ENCODE results near the gene EZR. TPM values are rescaled to one million over a fixed set of nuclear protein-coding genes. Genes with fewer than 3 reads are reported as not detected.

The EZR gene
- 141 TPM for total RNA-seq
- long read RNA-seq, transcript EZR-201 (13 exons, 3,068 nt) = minor isoform, 139 of 480 reads
- long read RNA-seq, transcript EZR-202 (14 exons, 3,096 nt) = major isoform, 256 of 480 reads
- long read RNA-seq, partial matches to known transcripts = 63 of 480 reads
- long read RNA-seq, other reads (novel, unspliced or antisense) = 22 of 480 reads

DNA sequence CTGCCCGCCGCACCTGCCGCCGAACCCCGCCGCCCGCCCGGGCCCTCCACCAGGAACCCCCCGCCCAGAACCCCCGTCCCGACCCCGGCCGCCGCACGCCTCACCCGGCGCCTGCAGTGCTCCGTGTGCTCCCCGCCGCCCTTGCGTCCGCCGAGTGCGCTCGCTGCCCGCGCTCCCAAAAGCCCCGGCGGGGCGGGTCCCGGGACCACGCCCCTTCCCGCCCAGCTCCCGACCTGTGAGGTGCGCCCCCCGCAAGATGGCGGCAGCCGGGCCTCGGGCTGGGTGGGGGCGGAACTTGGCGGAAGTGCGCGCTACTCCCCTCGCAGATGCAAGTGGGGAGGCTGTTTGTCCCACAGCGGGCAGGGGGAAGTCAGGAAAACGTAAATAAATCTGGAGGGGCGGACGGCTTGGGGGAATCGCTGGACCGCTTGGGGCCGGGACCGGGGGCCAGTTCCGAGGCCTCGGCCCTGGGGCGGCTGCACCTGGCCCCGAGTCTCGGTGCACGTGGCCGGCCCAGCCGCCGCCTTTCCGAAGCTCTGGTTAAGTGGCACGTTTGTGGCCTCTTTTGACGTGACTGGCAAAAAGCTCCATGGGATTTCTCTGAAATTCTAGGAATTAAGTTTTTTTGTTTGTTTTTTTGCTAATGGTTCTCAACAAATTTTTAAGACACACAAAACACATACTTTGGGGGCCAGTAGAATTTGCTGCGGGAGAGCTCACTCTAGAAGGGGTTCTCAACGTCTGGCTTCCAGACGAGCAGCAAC lies at the start of gene EZR:
Gene EZR, minus strand, starts transcription at position 156 of the 764 bp plus-strand sequence. CDS start 1,275 bp downstream, outside the sequence.
- DNase-seq (ENCODE audit: low spot score) = peak; percentile 87
- intact Hi-C loops (cut with DNase I) = loop anchor here (2.0 to 5.0 kb wide), 2 partner anchors 49 to 117 kb away; no protein-coding TSS in a partner anchor

DNA sequence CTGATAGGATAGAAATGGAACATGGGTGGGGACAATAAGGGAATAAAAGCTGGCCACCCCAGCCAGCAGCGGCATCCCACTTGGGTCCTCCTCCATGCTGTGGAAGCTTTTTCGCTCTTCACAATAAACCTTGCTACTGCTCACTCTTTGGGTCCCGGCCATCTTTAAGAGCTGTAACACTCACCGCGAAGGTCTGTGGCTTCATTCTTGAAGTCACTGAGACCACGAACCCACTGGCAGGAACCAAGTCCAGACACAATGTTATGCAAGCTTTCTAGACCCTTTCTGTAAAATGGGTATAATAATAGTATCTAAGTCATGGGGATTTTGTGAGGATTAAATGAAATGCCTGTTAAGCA lies 48.9 kb upstream of the EZR start:
- intact Hi-C loops (cut with DNase I) = loop anchor here (2.0 to 5.0 kb wide), 2 partner anchors 49 to 161 kb away; partner anchors contain the start of gene EZR
- no peak for DNase-seq (ENCODE audit: low spot score)

DNA sequence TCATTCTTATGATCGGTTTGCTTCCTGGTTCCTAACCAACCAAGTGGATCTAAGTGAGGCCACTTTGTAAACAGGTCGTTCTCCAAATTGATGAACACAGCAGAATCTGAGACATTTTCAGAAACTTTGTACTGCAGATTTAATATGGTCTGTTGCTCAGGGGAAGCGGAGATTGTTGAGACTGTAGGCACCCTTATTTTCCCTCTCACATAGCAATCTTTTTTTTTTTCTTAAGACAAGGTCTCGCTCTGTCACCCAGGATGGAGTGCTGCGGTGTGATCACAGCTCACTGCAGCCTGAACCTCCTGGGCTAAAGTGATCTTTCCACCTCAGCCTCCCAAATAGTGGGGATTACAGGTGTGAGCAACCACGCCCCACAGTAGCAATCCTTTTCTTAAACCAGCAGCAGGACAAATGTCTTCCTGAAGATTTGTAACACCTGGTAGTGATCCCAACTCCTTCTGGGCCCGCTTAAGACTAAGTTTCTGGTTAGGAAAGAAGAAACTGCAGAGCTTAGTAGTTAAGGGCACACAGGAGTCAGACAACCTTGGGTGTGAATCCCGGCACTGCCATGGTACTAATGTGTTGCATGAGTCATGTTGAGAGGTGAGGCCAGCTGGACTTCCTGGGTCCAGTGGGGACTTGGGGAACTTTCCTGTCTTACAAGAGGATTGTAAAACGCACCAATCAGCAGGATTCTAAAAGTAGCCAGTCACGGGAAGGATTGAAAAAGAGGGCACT lies 48.4 kb upstream of the EZR start:
- intact Hi-C loops (cut with DNase I) = loop anchor here (2.0 to 5.0 kb wide), 2 partner anchors 49 to 160 kb away; partner anchors contain the start of gene EZR
- no peak for DNase-seq (ENCODE audit: low spot score)

DNA sequence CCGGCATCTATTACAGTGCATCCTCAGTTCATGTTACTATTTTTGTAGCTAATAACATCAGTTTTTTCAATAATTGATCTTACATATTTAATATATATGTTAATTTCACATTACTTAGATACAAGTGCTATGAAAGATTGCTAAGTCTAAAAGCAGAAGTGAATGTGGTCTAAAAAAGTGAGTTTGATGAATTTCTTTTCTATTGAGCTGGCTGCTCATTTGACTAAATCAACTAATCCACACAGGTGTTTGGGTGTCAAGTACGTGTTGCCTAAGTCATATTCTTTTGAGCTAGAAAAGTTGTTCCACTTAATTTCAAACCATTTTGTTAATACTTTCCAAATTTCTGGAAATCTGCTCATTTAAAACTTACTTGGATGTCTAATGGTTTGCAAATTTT lies 46.6 kb upstream of the EZR start:
- no peak for DNase-seq (ENCODE audit: low spot score)
- intact Hi-C loops (cut with DNase I) = loop anchor here (5.0 kb wide), 1 partner anchor 158 kb away; no protein-coding TSS in a partner anchor

DNA sequence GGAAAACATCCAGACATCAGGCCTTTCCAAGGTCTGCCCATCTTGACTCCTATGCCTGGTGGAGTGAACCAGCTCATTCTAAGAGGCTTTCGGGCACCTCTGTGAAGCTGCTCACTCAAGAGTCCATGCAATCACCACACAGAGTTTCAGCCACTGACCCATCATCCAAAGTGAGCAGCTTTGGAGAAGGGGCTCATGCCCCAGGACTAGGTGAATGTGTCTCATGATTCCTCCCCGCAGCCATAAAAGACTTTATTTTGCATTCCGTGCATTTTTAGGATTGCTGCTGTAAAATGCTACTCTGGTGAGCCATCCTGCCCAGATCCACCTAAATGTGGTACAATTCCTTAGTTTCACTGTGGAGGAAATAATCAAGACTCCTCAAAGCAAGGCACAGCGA lies 44.5 kb upstream of the EZR start:
- intact Hi-C loops (cut with DNase I) = no loop called here

DNA sequence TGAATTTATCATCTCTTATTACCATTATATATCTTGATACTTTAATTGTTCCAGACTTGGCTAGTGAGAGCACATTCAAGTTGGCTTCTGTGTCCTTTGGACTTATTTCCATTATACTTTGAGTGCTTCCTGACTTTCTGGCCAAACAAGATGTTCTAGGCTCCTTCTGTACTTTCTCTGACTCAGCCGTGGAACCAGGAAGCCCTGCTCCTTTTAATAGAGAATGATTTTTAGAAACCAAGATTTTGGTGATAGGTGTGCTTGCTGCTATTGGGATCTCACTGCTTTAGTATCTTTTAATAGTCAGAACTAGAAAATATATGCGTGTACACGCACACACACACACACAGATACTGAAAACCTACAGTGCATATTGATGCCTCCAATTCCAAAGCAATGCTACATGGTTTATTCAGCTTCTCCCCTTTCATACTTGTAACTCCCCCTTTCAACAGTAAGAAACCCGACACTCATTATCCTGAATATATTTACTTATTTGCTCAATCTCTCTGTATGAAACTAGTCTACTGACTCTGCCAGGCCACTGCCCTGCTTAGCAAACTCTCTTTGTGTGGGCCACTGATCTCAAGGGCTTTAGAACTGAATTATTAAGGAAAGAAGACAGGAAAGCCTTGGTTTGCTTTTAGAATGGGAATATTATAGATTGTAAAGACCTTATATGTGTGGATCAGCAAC lies 42.7 kb upstream of the EZR start:
- intact Hi-C loops (cut with DNase I) = no loop called here

More for the DNA sequence above, 44.5 kb upstream of the EZR start:
- no peak for DNase-seq (ENCODE audit: low spot score)

DNA sequence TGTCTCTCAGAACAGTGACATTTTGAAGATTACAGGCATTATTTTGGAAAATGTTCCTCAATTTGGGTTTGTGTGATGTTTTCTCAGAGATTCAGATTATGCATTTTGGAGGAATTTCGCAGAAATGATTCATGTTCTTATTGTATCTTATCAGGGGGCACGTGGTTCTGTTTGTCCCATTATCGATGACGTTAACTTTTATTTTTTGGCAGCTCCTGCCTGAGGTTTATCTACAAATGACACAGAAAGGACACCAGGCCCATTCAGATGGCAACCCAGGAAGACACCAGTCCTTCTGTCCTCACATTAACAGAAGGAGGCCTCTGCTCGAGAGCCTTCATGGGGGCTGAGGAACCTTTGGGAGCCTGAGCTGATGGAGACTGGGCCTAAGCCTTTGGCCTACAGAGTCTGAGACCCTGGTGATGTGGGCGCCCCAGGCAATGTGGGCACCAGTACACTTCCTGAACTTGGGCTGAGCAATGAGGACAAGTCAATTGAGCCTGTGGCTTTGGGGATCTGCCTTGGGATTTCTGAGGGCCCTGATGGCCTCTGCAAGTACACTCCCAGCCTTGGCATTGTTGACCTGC lies 41.2 kb upstream of the EZR start:
- intact Hi-C loops (cut with DNase I) = no loop called here
- no peak for DNase-seq (ENCODE audit: low spot score)

More for the DNA sequence above, 42.7 kb upstream of the EZR start:
- no peak for DNase-seq (ENCODE audit: low spot score)

DNA sequence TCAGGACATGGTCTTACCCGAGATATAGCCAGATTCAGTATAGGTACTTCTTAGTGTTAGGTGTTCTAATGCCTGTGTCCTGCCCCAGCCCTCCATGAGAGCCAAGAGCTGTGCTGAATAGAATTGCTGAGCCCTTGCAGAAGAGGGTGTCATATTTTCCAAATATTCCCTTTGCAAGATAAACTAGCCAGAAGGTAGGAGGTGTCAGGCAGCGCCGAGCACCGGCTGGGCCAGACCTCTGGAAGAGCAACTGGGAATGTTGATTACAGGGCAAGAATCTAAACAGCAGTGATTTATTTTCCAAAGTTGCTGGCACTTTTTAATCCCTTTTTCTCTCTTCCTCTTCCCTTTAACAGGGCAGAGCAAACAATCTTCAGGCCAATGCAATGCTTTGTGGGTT lies 37.1 kb upstream of the EZR start:
- intact Hi-C loops (cut with DNase I) = no loop called here
- DNase-seq (ENCODE audit: low spot score) = no peak

DNA sequence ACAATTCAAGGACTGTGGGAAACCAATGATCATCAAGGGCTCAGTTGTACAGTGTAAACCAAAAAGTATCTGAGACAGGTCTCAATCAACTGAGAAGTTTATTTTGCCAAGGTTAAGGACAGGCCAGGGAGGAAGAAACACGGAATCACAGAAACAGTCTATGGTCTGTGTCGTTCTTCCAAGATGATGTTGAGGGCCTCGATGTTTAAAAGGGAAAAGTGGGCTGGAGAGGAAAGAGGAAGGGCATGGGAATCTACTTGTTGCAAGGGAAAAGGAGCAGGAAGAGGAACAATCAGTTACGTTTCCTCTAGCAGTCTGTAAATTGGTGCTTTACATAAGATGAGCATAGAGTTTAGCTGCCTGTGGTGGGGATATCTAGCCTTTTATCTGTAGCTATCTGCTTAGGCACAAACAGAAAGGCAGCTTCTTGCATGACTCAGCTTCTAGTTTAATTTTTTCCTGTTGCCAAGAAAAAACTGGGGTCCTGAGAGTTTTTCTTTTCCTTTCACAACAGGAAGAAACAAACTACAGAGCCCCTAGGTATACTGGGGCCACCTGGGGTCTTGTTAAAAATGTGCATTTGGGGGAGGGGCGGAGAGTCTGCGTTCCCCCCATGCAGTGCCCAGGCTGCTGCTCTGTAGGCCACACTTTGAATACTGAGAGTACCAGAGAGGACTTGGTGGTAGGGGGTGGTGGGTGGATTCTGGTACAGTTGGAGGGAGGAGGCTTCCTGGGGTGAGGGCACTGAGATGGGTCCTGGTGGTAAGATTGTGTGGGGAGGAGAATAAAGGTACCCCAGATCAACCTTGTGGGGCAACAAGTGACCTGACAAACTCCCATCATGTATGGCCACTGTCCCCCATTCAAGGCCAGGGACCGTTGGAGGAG lies 35.3 kb upstream of the EZR start:
- DNase-seq (ENCODE audit: low spot score) = no peak

DNA sequence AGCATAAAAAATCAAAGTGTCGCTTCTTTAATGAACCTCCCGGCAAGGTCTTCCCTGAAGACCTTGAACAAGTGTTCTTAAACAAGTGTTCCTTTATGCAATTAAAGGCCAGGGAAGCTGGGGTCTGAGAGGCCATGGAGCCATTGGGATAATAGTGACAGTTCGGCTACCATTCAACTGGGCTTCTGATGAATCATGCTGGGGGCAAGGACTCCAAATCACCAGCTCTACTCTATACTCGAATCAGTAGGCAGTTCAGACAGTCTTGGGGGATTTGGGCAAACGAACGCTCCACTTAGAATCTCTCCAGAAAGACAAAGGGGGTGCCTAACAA lies 34.7 kb upstream of the EZR start:
- intact Hi-C loops (cut with DNase I) = no loop called here
- no peak for DNase-seq (ENCODE audit: low spot score)

More for the DNA sequence above, 35.3 kb upstream of the EZR start:
- intact Hi-C loops (cut with DNase I) = no loop called here

DNA sequence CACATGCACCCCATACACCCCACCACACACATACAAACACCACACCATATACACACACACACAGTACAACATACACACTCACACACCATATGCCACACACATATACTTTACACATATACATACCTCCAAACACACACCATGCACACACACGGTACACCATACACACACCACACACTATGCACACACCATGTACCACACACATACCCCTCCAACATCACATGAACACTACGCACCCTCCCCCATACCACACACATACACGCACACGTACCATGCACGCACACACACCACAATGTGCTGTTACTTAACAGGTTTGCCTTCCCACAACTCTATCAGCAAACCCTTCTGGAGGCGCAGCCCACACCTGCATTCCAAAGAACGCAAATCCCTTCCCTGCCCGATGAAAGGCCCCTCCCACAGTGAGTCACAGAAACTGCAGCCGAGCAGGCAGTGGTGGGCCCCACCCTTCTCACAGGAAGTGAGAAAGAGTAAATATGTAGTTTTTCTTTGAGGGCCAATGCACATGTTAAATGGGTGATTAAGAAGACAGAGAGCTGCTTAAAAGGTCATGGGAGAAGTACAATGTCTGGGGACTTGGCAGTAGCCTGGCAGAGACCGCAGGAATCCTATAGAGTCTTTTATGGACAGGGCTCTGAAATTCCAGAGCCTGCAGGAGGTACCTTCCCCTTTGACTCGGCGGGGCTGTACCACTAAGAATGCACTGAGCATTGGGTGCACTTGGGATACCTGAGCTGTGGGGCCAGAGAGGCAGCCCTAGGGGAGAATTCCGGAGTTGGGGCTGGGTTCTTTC lies 34.1 kb upstream of the EZR start:
- DNase-seq (ENCODE audit: low spot score) = no peak
- intact Hi-C loops (cut with DNase I) = no loop called here

DNA sequence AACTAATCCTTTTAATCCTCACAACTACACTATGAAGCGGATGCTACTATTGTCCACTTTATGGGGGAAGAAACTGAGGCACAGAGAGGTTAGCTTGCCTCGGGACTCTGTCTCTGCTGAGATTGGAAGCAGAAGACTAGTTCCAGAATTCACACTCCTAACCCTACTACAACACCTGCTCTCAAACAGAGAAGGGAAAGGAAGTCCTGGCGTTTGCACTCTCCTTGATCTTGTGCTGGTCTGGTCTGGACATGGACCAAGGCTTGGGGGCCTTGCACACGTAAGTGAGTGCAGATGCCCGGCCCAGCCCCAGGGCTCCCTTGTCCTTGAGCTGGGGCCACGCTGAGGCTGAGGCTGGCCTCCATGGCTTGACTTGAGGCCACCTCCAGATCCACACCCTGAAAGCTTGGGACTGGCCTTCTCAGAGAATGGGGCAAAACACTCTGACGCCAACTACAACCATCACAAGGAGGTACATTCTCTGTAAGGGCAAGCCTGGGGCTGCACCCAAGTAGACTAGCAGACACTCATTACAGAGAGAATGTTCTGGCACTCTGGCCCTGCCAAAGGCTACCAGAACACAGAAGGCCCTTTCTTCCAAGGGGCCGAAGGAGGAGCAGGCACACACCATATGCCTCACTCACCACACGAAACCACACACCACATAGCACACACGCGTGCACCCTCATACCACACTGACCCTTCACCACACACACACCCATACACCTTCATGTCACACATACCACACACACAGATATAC lies 33.3 kb upstream of the EZR start:
- intact Hi-C loops (cut with DNase I) = no loop called here

DNA sequence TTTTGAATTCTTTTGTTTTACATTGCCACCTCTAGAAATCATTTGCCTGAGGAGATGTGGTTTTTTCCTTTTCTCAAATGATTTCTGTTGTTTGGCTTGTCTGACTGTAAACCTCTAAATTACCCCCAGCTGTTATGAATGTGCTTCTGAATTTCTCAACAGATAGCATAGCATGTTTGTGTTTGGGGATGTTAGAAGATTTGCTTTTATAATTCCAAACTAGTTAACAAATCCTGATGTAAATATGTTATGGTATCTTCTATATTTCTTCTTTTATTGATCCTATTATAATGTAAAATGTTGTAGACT lies 31.6 kb upstream of the EZR start:
- intact Hi-C loops (cut with DNase I) = no loop called here
- DNase-seq (ENCODE audit: low spot score) = no peak

More for the DNA sequence above, 33.3 kb upstream of the EZR start:
- no peak for DNase-seq (ENCODE audit: low spot score)

DNA sequence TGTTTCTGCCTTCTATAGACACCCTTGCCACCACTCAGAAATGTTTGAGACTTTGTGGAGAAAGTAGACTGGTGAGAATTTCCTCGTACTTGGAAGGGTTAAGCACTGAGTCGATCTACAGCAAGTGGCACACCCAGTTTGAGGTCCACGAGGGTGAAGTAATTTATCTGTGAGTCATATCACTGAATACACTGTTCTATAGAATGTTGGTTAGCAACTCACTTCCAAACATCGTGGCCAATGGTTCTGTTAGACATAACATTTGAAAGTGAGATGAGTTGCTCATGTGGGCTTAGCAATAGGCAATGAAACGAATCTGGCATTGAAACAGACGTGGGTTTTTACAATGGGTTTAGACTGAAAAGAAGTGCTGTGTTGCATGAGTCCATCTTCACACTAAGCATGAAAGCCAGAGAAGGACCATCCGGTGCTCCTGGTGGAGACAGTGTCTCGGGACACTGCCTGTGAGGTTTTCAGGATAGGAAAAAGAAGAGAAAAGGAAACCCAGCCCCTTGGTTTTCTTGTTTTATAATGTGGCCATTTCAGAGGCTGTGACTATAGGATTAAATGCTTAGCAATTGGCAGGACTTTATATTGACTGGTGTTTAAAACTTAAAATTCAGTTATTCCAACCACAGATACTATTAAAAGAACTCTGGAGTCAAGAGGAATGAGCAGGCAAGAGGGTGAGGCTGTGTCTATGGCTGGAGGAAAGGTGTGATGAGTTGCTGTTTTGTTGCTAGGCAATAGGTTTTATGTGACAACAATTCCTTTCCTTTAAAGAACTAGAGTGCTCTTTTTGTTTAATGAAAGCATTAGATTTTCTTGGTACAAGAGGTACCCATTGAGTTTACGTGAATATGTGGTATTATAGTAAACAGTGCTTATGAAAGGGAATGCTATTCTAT lies 31.0 kb upstream of the EZR start:
- intact Hi-C loops (cut with DNase I) = no loop called here
- DNase-seq (ENCODE audit: low spot score) = no peak

DNA sequence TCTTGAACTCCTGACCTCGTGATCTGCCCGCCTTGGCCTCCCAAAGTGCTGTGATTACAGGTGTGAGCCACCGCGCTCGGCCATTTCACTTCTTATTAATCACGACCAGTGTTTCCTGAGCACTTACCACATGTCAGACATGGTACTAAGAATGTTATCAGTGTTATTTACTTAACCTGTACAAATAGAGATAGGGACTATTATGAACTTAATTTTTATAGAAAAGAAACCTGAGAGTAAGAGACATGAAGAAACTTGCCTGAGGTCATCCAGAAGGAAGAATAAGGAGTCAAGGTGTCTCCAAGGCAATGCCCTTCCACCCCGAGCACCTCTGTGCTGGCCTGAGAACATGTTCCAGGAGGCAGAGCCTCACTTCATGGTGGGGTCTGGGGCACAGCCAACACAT lies 29.3 kb upstream of the EZR start:
- DNase-seq (ENCODE audit: low spot score) = no peak
- intact Hi-C loops (cut with DNase I) = no loop called here

DNA sequence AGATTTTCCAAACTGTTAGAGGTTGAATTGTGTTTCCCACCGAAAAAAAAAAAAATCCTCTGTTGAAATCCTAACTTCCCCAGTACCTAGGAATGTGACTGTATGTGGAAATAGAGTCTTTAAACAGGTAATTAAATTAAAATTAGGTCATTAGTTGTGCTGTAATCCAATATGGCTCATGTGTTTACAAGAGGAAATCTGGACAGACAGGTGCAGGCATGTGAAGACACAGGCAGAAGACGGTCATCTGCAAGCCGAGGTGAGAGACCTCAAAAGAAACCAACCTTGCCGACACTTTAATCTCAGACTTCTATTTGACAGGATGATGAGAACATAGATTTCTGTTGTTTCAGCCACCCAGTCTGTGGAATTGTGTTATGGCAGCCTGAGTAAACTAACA lies 28.6 kb upstream of the EZR start:
- intact Hi-C loops (cut with DNase I) = no loop called here
- DNase-seq (ENCODE audit: low spot score) = no peak

All from cardiac septum (tissue), 1 donor.